GM18498 (cell line): ENCODE results near the gene QRICH1.

Source experiments
- ATAC-seq: cut with Tn5 transposase; IDR thresholded peaks from one replicate; pipeline ENCODE4 v1.9.1; 2021; ENCODE audit warnings: mild to moderate bottlenecking, moderate library complexity; ENCODE audit not compliant: unreplicated experiment

QRICH1 gene

GRCh38 chr3:49093853-49094767 lies at the start of gene QRICH1:
Gene QRICH1, minus strand, starts transcription at chr3:49094071. Its CDS starts 17,054 bp downstream, at chr3:49077017.
- peak; percentile 81 for ATAC-seq

- no peak for ATAC-seq
These were observed 46.2 kb upstream of the QRICH1 start for GRCh38 chr3:49140080-49140479.

GRCh38 chr3:49135499-49135898 lies 41.6 kb upstream of the QRICH1 start:
- no peak for ATAC-seq

GRCh38 chr3:49134471-49135265 lies 40.8 kb upstream of the QRICH1 start:
- ATAC-seq: no peak

- no peak for ATAC-seq
These were observed 39.5 kb upstream of the QRICH1 start for GRCh38 chr3:49133226-49133951.

- ATAC-seq: no peak
These were observed 38.8 kb upstream of the QRICH1 start, which contains the start of gene LAMB2 for GRCh38 chr3:49132437-49133225. Gene LAMB2, minus strand, starts transcription at chr3:49133050. Its CDS starts 183 bp downstream, at chr3:49132867.

GRCh38 chr3:49132073-49132436 lies 38.2 kb upstream of the QRICH1 start:
- no peak for ATAC-seq

- ATAC-seq: no peak
These were observed 37.7 kb upstream of the QRICH1 start for GRCh38 chr3:49131576-49131975.

GRCh38 chr3:49131040-49131439 lies 37.2 kb upstream of the QRICH1 start:
- ATAC-seq: no peak

- no peak for ATAC-seq
These were observed 31.3 kb upstream of the QRICH1 start for GRCh38 chr3:49124991-49125670.

- no peak for ATAC-seq
These were observed 30.3 kb upstream of the QRICH1 start for GRCh38 chr3:49124203-49124602.

- ATAC-seq: no peak
These were observed 29.8 kb upstream of the QRICH1 start for GRCh38 chr3:49123687-49124086.

- ATAC-seq: no peak
These were observed 29.1 kb upstream of the QRICH1 start for GRCh38 chr3:49122886-49123545.

GRCh38 chr3:49122451-49122850 lies 28.6 kb upstream of the QRICH1 start:
- no peak for ATAC-seq

- no peak for ATAC-seq
These were observed 28.2 kb upstream of the QRICH1 start for GRCh38 chr3:49122022-49122421.

GRCh38 chr3:49121132-49121736 lies 27.4 kb upstream of the QRICH1 start:
- ATAC-seq: no peak

- ATAC-seq: peak; percentile 87
These were observed 26.7 kb upstream of the QRICH1 start, which contains the start of gene USP19 for GRCh38 chr3:49120438-49121131. Gene USP19, minus strand, starts transcription at chr3:49120823. Its CDS starts 1,678 bp downstream, at chr3:49119145.

- ATAC-seq: peak; percentile 15
These were observed 26.2 kb upstream of the QRICH1 start for GRCh38 chr3:49120096-49120437.
